Measurements from ENCODE around the gene STK32B. TPM values are rescaled to one million over a fixed set of nuclear protein-coding genes. Genes with fewer than 3 reads are reported as not detected.

STK32B gene
- total and polyA plus RNA-seq, 2 donors (not counting 1 experiment from before 2014, with no cell fraction given), result 0.22 to 0.30 TPM

GRCh38 chr4:5424211-5424610 lies 372.9 kb downstream of the STK32B start:
- DNase-seq, result no peak
- Histone ChIP-seq H3K4me1 (ENCODE audit: control insufficient read depth in 2 of 2, insufficient read depth in 2 of 2, low read length in 2 of 2) (no peaks in the 10 kb centered on the region), H3K4me2 (replicated peaks; ENCODE audit: low read depth, low read length, poor library complexity, severe bottlenecking) (no peak overlapping the region), H2AFZ (ENCODE audit: insufficient read depth, low read depth, low read length, poor library complexity, severe bottlenecking) (no peak overlapping the region), H3K9ac (ENCODE audit: low read length) (no peak overlapping the region), H3K36me3 (replicated peaks in 1 of 2; ENCODE audit: control extremely low read depth in 1 of 2, control insufficient read depth in 1 of 2, extremely low read depth in 1 of 2, insufficient read depth in 2 of 2, low read length in 1 of 2) (no peaks in the 10 kb centered on the region), H3K9me3 (ENCODE audit: control extremely low read depth in 1 of 3, control insufficient read depth in 2 of 3, insufficient read depth in 1 of 3, low read length in 2 of 3) (peaks cover 0 to 8% (median 1%) of the 10 kb centered on the region in 3 donors), H3K27ac (ENCODE audit: low read length in 2 of 2) (no peak overlapping the region), H3K4me3 (ENCODE audit: control extremely low read depth in 1 of 5, extremely low read depth in 1 of 5, insufficient read depth in 1 of 5, low read depth in 2 of 5, low read length in 4 of 5) (no peak overlapping the region), H4K20me1 (ENCODE audit: control insufficient read depth, insufficient read depth, low read length, poor library complexity, severe bottlenecking) (no peaks in the 10 kb centered on the region), H3K27me3 (replicated peaks in 1 of 4; ENCODE audit: control extremely low read depth in 1 of 4, control insufficient read depth in 3 of 4, insufficient read depth in 4 of 4, low read length in 3 of 4) (no peaks in the 10 kb centered on the region), H3K79me2 (ENCODE audit: control insufficient read depth, insufficient read depth, low read length) (no peaks in the 10 kb centered on the region)
- H3K27me3 Mint-ChIP-seq, result no peaks in the 10 kb centered on the region
- no peak overlapping the region for H3K4me3 Mint-ChIP-seq
- TF ChIP-seq CTCF (IDR thresholded peaks at IDR 0.05) (no peak), EZH2 (IDR thresholded peaks at IDR 0.05; ENCODE audit: borderline replicate concordance, insufficient read depth, low read depth, low read length, poor library complexity, severe bottlenecking) (no peak)
- ChIA-PET CTCF (no interaction called here), POLR2A (no interaction called here)
- ATAC-seq (ENCODE audit: low read depth), result no peak
- 86% methylated on average over 3 of the region's 3 CpGs for WGBS (ENCODE audit: insufficient coverage)
- intact Hi-C loops (cut with micrococcal nuclease), result no loop called here
- H3K4me1 Mint-ChIP-seq, result no peaks in the 10 kb centered on the region
- H3K27ac Mint-ChIP-seq, result no peak overlapping the region
- peaks cover 4% of the 10 kb centered on the region for H3K9me3 Mint-ChIP-seq (ENCODE audit: insufficient read depth)

- Histone ChIP-seq H4K20me1 (ENCODE audit: control insufficient read depth, insufficient read depth, low read length, poor library complexity, severe bottlenecking) (no peaks in the 10 kb centered on the region), H2AFZ (ENCODE audit: insufficient read depth, low read depth, low read length, poor library complexity, severe bottlenecking) (no peak overlapping the region), H3K9ac (ENCODE audit: low read length) (no peak overlapping the region), H3K27ac (ENCODE audit: low read length in 2 of 2) (no peak overlapping the region), H3K27me3 (replicated peaks in 1 of 4; ENCODE audit: control extremely low read depth in 1 of 4, control insufficient read depth in 3 of 4, insufficient read depth in 4 of 4, low read length in 3 of 4) (no peaks in the 10 kb centered on the region), H3K4me1 (ENCODE audit: control insufficient read depth in 2 of 2, insufficient read depth in 2 of 2, low read length in 2 of 2) (no peaks in the 10 kb centered on the region), H3K9me3 (ENCODE audit: control extremely low read depth in 1 of 3, control insufficient read depth in 2 of 3, insufficient read depth in 1 of 3, low read length in 2 of 3) (peaks cover 0 to 8% (median 1%) of the 10 kb centered on the region in 3 donors), H3K4me2 (replicated peaks; ENCODE audit: low read depth, low read length, poor library complexity, severe bottlenecking) (no peak overlapping the region), H3K4me3 (ENCODE audit: control extremely low read depth in 1 of 5, extremely low read depth in 1 of 5, insufficient read depth in 1 of 5, low read depth in 2 of 5, low read length in 4 of 5) (no peak overlapping the region), H3K36me3 (replicated peaks in 1 of 2; ENCODE audit: control extremely low read depth in 1 of 2, control insufficient read depth in 1 of 2, extremely low read depth in 1 of 2, insufficient read depth in 2 of 2, low read length in 1 of 2) (no peaks in the 10 kb centered on the region), H3K79me2 (ENCODE audit: control insufficient read depth, insufficient read depth, low read length) (no peaks in the 10 kb centered on the region)
- intact Hi-C loops (cut with micrococcal nuclease), result no loop called here
- TF ChIP-seq EZH2 (IDR thresholded peaks at IDR 0.05; ENCODE audit: borderline replicate concordance, insufficient read depth, low read depth, low read length, poor library complexity, severe bottlenecking) (no peak), CTCF (IDR thresholded peaks at IDR 0.05) (no peak)
- ChIA-PET POLR2A (no interaction called here), CTCF (no interaction called here)
- no peaks in the 10 kb centered on the region for H3K4me1 Mint-ChIP-seq
- H3K4me3 Mint-ChIP-seq, result no peak overlapping the region
- H3K9me3 Mint-ChIP-seq (ENCODE audit: insufficient read depth), result peaks cover 2% of the 10 kb centered on the region
- H3K27me3 Mint-ChIP-seq, result no peaks in the 10 kb centered on the region
- no peak for ATAC-seq (ENCODE audit: low read depth)
- 93% methylated on average over 8 of the region's 8 CpGs for WGBS (ENCODE audit: insufficient coverage)
- no peak for DNase-seq
- H3K27ac Mint-ChIP-seq, result no peak overlapping the region
Observed at GRCh38 chr4:5424901-5425300, 373.6 kb downstream of the STK32B start.
